Measurements from ENCODE around the gene OR6T1.

The OR6T1 gene

GRCh38 chr11:123943738-123944137 is at the start of gene OR6T1:
Gene OR6T1, minus strand, starts transcription at chr11:123943838. Its CDS starts 0 bp downstream, at chr11:123943838.
- no peak for DNase-seq

- DNase-seq, result no peak
These were observed 35.7 kb upstream of the OR6T1 start for GRCh38 chr11:123979311-123979710.

GRCh38 chr11:123977731-123978347 is 34.2 kb upstream of the OR6T1 start, which contains the start of gene OR10S1:
Gene OR10S1, minus strand, starts transcription at chr11:123977781. Its CDS starts 117 bp downstream, at chr11:123977664.
- no peak for DNase-seq

- DNase-seq, result no peak
These were observed 33.3 kb upstream of the OR6T1 start for GRCh38 chr11:123976770-123977560.

GRCh38 chr11:123973816-123974215 is 30.2 kb upstream of the OR6T1 start:
- DNase-seq, result no peak

GRCh38 chr11:123956752-123957151 is 13.1 kb upstream of the OR6T1 start:
- DNase-seq, result no peak

- DNase-seq, result no peak
These were observed 1.5 kb upstream of the OR6T1 start for GRCh38 chr11:123945132-123945531.

- no peak for DNase-seq
These were observed 1.2 kb downstream of the OR6T1 start for GRCh38 chr11:123942413-123942812.

- no peak for DNase-seq
These were observed 4.3 kb downstream of the OR6T1 start, which contains the start of gene OR4D5 for GRCh38 chr11:123939317-123939716. Gene OR4D5, plus strand, starts transcription at chr11:123939617. Its CDS starts 0 bp downstream, at chr11:123939617.

GRCh38 chr11:123924027-123924426 is 19.6 kb downstream of the OR6T1 start:
- no peak for DNase-seq

GRCh38 chr11:123920943-123921342 is 22.7 kb downstream of the OR6T1 start:
- DNase-seq, result no peak

GRCh38 chr11:123905826-123906225 is 37.8 kb downstream of the OR6T1 start:
- DNase-seq, result no peak

GRCh38 chr11:123904932-123905331 is 38.7 kb downstream of the OR6T1 start:
- no peak for DNase-seq

GRCh38 chr11:123903932-123904331 is 39.7 kb downstream of the OR6T1 start:
- DNase-seq, result no peak

- DNase-seq, result no peak
These were observed 41.8 kb downstream of the OR6T1 start, which contains the start of gene OR8D4 for GRCh38 chr11:123901867-123902266. Gene OR8D4, plus strand, starts transcription at chr11:123902167. Its CDS starts 4,265 bp downstream, at chr11:123906432.

GRCh38 chr11:123899792-123900191 is 43.8 kb downstream of the OR6T1 start:
- no peak for DNase-seq
